ENCODE data around the gene AKIP1.

Gene AKIP1

DNA sequence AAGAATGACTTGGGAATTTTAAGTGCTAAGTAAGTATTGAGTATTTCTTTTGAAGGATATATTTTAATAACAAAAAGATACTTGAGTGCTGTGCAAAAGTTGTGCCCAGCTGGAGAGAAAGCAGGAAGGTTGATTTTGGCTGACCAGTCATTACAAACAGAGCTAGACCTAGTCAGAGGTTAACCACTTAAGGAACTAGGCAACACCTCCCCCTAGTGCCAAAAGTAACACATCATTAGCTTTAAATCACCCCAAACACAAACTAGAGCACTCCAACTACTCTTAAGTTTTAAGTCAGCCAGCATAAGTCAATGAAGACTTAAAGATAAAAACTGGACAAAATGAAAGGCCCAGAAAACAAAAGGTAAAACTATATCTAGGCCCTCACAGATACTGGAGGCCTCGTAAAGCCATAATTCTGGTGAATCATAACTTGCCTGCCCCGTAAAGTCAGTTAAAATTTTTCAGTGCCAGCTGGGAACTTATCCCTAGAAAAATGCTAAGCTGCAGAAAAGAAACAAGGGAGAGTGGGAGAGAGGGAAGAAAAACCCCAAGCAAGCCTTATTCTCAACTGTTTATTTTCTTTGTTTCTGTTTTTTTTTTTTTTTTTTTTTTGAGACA lies 48.7 kb downstream of the AKIP1 start:
- peak; percentile 39 for DNase-seq (ENCODE audit: low read depth in 2 of 2)

DNA sequence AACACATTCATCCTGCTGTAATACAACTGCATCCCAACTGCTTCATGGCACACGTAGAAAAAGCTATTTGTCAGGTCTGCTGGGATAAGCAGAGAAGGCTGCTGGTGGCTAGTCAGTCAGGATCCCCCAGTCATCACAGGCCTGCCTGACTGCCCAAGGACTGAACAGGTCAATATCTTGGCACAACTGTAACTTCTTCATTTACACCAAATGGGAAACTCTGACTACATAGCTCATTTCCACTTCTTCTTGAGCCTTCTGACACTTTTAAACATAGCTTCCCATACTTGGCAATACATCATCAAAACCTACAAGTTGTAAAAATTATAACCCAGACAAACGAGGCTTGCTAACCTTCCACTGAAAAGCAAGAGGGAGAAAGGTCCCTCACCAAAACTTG lies 50.4 kb downstream of the AKIP1 start:
- DNase-seq (ENCODE audit: low read depth in 2 of 2), result no peak

DNA sequence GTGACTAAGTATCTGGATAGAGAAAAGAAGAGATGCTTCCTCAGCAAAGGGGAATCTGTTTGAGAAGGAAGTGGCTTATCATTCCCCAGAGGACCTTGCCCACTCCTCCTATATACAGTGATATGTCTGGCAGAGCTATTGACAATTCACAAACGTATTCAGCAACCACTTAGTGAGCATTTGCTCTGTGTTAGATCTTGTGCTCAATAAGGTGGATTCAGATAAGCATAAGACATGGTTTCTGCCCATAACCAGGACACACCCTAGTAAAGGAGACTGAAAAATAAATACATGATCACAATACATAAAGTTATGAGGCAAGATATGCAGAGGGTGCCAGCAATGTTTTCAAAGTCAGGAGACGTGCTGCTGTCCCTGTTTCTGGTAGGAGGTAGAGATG lies 51.9 kb downstream of the AKIP1 start:
- no peak for DNase-seq (ENCODE audit: low read depth in 2 of 2)

DNA sequence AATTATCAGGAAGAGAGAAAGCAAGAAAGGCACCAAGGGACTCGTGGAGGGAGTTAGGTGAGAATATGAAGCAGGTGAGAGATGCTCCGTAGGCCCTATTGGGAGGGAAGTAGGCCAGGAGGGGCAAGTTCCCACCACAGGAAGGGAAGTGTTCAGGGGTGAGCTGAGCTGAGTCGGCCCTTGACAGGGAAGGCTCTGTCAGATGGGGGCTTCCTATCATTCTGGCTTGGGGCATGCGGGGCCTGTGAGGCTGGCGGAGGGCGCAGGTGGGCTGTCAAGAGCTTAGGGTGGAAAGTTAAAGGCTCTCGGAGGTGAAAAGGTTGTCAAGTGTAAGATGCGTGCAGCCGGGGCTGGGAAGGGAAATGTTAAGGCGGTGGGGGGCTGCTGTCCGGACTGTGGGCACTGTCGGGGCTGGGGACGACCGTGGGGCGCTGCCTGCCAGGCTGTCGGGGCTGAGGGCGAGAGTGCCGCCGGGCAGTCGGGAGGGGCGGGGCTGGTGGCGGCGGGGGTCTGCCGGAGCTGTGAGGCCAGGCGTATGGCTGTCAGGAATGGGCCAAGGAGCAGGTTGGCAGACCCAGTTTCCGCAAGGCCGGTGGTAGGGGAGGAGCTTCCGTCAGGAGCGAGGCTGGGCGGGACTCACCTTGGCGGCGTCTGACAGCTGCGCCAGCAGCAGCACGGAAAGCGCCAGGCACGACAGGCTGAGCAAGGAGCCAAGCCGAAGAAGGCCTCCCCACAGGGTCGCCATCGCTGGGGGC lies 52.8 kb downstream of the AKIP1 start:
- peak in 1 of 2 experiments; percentile 20 for DNase-seq (ENCODE audit: low read depth in 2 of 2)

DNA sequence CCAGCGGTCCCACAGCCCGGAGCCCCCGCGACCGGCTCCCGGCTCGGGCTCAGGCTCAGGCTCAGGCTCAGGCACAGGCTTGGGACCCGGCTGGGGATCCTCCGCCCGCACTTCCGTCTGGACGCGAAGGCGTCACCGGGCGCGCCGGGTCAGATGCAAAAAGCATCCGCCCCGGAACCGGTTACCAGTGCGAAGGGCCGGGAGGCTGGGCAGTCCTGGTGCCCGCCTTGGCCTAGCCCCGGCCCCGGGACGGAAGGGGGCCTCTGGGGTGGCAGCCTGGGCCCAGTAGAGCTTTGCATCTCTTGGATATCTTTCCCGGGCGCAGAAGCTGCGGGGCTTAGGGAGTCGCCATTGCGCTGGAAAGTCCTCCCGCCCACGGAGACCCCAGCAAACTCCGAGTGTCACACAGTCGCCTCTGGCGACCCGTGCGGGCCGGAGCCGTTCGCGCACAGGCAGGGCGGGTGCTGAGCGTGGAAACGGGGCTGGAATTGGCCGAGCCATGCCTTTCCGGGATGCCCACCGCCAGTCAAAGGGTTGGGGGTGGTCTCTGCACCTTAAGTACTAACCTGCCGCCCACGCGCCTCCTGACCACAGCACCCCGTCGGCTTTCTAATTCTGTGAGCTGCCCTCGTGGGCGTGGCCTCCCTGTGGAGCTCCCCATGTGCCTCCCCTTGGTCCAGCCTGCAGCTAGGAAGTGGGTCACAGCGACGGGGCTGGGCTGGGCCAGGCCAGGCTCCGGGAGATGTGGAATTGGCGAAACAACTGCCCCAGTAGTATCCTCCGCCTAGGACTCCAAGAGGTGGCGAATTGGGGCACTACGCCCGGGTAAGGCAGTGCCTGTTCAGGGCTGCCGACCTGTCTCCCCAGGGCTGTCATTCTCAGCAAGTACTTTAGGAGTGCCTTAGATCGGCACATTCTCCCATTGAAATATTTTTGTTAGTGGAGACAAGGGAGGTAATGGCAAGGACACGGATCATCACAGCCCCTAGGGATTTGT lies 53.6 kb downstream of the AKIP1 start, which contains the start of gene TMEM9B:
TSS of gene TMEM9B (minus strand) at position 119 of the 997 bp plus-strand sequence. CDS start 129 bp downstream, outside the sequence.
- peak; percentile 41 to 45 for DNase-seq (ENCODE audit: low read depth in 2 of 2)

DNA sequence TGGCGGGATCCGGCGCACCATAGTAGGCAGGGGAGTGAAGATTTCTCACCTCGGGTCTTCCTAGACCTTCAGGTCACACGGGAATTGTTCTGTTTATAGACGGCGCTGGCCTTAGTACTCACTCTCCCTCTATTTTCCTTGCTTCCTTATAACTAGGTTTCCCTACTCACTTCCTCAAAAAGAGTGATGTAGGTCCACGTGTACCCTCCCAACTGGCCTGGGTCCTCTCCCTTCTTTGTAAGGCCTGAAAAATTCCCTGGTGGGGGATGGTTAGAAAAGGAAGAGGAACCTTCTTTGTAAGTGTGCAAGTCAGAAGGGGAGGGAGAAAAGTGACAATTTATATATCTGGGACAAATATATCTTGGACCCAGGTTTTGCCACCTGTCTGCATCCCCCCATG lies 56.2 kb downstream of the AKIP1 start:
- DNase-seq (ENCODE audit: low read depth in 2 of 2), result no peak
